Measurements from ENCODE around the gene RAB37.

RAB37 gene

DNA sequence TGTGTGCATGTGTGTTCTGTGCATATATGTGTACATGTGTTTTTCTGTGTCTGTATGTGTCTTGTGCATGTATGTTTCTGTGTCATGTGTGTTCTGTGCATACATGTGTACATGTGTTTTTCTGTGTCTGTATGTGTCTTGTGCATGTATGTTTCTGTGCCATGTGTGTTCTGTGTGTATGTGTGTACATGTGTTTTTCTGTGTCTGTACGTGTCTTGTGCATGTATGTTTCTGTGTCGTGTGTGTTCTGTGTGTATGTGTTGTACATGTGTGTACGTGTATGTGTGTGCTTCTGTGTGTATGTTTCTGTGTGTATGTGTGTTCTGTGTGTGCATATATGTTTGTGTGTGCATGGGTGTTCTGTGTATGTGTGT, 8.4 kb upstream of the RAB37 start:
- DNase-seq (ENCODE audit: low read depth): no peak

DNA sequence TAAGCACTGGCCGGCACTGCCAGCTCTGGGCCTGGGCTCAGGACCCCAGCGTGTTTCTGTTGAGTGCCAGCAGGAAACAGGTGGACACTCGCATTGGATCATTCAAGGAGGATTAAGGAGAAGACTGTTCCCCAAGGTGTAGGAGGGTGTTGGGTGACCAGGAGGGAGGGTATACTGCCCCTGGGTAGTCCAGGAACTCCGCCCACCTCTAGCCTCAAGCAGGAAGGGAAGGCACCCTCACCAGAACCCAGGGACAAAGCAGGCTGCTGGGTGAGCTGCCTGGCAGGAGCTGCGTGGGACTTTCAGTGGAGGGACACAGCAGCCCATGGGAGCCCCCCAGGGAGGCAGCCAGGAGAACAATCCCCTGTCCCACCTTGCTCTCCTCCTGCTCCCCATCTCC, 7.7 kb upstream of the RAB37 start:
- no peak for DNase-seq (ENCODE audit: low read depth)

DNA sequence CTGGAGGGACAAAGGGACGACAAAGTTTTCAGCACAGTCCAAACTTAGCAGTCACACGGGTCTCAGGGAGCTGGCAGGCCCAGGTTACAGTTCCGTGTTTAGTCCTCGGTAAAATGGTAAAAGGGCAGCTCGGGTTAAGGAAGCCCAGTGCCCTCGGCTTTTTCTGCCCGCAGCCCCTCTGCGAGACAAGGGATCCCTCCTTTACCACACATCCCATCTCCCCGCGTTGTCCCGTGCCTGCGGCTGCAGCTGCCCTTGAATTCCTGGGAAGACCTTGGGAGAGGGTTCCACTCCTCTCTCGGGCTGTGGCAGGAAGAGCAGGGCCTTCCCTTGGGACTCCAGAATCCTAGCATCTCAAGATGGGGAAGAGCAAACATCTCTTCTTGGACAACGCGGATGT, 7.2 kb upstream of the RAB37 start:
- DNase-seq (ENCODE audit: low read depth): no peak

DNA sequence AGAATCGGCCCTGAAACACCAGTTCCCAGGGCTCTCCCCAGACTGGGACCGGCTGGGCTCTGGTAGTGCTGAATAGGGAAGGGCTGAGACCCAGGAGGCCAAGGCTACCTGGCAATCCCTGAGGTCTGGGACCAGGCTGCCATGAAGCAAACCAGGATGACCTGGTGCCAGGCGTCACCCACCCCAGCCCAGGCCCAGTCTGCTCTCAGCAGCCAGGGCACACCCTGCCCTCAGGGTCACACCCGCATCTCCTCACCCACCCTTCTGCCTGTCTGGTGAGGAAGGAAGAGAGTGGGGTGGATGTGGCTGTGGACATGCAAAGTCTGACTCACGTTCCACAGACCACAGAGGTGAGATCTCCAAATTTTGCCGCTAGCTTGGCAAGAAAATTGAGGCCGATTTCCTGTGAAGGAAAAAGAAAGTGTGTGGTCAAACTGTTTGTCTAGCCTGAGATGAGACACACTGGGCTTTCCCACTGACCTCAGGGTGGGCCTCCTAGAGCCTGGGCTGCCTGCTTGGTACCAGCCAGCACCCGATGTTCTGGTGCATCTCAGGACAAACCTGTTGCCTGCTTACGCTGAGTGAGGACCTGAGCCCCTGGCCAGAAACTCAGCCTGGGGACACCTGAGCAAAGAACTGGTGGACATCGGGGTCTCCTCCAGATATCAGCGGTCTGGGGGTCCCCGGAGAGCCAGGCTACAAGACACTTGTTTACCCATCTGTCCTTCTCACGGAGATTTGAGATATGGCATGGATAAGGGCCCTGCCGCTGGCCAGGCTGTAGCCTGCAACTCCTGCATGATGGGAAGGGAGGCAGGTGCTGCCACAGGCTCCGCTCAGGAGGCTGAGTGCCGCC, 6.3 kb upstream of the RAB37 start:
- DNase-seq (ENCODE audit: low read depth): no peak

DNA sequence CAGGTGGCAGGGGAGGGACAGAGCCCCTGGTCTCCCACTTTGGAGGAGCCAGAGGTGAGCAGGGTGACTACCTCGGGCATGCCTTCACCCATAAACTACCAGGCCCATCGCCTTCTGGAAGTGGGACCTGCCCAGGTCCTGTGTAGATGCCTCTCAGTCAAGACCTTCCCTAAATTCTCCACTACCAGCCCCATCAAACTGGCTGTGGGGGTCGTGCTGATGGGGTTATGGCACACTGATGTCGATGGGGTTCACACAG, 5.8 kb upstream of the RAB37 start:
- DNase-seq (ENCODE audit: low read depth): no peak

DNA sequence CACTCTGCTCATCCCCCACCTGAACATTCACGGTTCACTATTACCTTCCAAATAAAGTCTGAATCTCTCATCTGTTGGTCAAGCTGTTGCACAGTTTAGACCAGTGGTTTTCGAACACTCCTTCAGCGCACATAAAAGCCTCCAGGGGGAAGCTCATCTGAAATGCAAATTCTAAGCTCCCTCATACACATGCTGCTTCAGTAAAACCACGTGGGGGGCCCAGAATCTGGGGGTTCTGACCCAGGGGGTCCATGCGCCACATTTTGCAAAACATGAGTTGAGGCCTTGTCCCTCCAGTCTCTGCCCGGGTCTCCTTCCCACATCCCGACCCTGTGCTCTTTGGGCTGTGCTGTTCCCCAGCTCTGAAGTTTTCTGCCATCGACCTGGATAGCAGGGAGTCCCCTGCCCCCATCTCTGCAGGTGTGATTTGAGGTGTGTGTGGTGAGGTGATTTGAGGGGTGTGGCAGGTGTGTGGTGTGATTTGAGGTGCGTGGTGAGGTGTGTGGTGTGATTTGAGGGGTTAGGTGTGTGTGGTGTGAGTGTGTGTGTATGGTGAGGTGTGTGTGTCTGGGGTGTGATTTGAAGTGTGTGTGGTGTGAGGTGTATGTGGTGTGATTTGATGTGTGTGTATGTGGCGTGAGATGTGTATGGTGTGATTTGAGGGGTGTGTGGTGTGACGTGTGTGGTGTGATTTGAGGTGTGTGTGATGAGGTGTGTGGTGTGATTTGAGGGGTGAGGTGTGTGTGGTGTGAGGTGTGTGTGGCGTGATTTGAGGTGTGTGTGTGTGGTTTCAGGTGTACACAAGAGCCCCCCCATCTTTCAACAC, 4.8 kb upstream of the RAB37 start:
- no peak for DNase-seq (ENCODE audit: low read depth)

DNA sequence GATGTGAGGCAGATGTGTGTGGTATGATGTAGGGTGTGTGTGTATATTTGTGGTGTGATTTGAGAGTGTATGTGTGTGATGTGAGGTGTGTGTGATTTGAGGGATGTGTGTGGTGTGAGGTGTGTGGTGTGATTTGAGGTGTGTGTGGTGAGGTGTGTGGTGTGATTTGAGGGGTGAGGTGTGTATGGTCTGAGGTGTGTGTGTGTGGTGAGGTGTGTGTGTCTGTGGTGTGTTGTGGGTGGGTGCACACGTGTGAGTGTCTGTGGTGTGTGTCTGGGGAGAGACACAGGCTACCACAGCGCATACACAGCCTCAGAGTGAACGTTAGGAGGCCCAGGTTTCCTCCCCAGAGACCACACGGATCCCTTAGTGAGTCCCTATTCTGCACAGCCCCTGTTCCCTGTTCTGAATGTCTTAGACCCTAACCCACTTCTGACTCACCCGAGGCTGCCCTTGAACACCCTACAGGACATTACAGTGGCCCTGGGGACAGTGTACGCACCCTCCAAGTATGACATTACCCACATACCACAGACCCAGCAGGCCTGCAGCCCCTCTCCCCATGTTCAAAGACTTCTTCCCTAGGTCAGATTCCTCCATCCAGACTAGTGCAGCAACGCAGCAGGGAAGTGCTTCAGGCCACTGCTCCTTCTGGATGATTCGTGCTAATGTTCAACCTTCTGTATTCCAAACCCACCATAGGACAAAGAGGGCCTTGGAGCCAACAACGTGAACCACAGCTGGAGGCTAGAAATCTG, 3.5 kb upstream of the RAB37 start:
- no peak for DNase-seq (ENCODE audit: low read depth)

DNA sequence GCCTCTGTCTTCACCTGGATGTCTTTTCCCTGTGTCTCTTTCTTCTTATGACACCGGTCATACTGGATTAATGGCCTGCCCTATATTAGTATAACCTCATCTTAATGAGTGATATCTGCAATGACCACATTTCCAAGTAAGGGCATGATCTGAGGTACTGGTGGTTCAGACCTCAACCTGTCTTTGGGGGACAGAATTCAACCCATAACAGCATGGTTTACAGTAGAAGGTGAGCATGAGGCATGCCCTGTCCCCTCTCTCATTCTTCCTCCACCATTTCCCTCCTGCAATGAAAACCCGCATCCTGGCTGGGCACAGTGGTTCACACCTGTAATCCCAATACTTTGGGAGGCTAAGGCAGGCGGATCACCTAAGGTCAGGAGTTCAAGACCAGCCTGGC, 2.8 kb upstream of the RAB37 start:
- no peak for DNase-seq (ENCODE audit: low read depth)

DNA sequence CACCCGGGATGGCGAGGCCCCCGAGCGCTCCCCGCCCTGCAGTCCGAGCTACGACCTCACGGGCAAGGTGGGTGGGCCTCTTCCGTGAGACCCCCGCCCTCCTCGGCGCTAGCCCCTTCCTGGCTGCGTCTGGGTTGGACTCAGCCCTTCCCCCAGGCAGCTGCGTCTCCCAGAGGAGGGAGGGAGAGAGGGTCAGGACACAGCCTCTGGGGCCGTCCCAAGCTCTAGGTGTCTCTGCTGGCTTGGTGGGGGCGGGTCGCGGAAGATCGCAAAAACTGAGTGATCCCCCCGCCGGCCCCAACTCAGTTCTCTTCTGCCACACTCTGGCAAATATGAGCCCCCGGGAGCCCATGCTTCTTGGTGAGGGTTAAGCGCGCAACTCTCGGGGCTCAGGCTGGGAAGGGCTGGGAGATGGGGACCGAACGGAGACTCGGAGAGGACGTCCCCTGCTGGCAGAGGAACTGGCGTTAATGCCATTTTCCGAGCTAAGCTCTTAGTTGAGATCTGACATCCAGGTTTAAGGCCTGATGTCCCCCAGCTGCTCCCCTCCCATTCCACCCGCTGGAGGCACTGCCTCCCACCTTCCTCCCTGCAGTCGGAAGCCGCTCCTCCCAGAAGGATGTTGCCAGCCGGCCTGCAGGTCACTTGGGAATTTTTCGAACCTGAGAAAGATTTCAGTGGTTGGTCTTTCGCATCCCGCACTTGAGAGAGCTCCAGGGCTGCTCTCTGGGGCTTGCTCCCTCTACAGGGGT, 419 bp downstream of the RAB37 start:
- DNase-seq (ENCODE audit: low read depth): no peak

DNA sequence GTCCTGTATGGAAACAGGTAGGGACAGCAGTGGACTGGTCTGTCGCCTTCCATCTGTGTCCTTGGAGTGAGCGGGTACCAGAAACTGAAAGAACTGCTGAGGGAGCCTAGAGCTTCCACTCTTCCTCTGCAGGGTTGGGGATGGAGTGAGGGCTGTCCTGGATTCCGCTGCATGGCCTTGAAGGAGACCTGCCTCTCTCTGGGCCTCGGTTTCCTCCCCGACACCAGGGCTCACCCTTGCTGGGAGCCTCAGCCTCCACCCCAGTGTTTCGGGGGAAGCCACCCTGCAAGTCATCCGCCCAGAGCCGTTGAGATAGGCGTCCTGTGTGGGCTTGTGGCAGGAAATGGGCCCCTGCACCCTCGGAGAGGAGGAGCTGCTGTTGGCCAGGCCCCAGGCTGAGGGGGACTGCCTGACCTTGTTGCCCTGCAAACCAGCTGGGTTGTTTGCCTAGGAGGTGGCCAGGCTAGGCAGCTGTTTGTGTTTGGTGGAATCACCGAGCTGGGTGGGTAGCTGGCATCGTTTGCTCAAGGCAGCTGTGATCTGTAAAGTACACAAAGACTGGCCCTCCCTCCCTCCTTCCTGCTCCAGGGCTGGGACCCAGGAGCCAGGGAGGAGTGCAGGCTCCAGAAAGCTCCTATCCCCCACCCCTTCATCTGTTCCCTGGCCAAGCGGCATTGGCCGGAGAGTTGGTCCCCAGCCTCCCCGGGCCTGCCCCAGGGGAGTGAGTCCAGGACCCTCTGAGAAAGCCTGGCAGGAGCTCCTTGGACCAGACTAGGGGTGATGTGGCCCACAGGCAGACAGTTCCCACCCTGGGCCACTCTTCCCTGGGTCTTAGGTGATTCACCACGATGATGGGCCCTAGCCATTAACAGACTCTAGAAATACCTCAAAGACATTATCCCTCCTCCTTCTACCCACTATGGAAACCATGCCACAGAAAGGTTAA, 1.3 kb downstream of the RAB37 start:
- DNase-seq (ENCODE audit: low read depth): no peak

DNA sequence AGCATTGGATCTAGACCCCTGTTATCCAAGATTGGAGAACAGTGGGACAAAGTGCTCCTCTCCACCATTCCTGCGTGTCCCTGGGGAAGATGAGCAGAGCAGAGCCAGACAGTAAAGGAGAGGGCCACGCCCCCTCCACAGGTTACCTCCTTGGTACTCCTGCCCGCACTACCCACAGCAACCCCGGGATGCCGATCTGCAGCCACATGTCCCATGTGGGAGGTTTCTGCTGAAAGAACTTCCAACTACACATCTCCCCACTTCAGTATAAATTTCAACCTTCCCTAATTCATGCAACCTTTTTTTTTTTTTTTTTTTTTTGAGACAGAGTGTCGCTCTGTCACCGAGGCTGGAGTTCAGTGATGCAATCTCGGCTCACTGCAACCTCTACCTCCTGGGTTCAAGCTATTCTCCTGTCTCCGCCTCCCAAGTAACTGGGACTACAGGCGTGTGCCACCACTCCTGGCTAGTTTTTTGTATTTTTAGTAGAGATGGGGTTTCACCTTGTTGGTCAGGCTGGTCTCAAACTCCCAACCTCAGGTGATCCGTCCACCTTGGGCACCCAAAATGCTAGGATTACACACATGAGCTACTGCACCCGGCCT, 2.3 kb downstream of the RAB37 start:
- no peak for DNase-seq (ENCODE audit: low read depth)

DNA sequence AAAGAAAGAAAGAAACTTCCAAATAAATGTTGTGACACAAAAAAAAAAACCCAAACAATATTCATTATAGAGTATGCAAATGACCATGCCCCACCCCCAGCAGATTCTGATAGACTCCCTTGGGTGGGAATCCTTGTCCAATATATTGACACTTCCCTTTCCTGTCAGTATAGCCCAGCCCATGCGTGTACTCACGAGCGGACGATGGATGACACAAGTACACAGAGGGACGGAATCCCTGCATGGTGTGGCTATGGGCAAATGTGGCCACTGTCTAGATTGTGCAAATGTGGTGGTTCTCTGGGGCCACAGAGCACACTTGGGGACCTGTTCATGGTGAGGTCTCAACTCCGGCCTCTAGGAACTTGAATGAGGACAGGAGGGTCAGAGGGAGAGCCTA, 3.1 kb downstream of the RAB37 start:
- no peak for DNase-seq (ENCODE audit: low read depth)

DNA sequence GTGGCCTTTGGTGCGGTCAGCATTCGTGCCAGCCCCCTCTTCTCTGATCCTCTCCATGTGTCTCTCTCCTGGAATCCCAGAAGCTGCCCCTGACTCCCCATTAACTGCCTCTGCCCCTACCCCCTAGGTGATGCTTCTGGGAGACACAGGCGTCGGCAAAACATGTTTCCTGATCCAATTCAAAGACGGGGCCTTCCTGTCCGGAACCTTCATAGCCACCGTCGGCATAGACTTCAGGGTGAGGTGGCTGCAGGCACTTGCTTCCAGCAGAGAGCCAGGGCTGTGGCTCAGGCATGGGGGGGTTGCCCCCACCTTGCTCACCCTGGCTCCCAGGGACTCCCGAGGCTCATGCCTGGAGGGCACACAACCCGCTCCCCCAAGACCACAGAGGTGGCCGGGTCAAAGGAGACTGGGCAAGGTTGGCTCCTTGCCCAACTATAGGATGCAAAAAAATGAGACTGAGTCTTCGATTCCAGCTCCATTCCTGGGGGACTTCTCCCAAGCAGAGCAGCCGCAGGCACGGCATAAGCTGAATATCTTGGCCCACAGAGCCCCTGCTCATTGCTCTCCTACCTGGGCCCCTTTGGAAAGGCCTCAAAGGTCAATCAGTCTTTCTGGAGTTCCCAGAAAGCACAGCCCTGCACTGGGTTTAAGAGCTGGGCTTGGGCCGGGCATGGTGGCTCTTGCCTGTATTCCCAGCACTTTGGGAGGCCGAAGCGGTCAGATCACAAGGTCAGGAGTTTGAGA, 3.8 kb downstream of the RAB37 start:
- DNase-seq (ENCODE audit: low read depth): no peak

DNA sequence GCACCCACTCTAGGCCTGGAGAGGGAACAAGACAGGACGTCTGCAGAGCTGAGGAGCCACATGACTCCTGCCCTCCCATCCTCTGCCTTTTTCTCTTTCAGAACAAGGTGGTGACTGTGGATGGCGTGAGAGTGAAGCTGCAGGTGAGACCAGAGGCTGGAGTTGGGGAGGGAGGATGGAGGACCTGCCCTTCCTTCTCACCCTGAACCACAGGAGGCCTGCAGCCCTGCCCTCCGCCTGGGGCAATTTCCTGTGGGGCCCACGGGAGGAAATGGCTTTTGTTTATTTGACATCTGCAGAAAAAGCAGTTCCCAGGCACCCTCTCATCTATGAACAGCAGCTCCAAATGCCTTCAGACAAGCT, 5.1 kb downstream of the RAB37 start:
- no peak for DNase-seq (ENCODE audit: low read depth)

DNA sequence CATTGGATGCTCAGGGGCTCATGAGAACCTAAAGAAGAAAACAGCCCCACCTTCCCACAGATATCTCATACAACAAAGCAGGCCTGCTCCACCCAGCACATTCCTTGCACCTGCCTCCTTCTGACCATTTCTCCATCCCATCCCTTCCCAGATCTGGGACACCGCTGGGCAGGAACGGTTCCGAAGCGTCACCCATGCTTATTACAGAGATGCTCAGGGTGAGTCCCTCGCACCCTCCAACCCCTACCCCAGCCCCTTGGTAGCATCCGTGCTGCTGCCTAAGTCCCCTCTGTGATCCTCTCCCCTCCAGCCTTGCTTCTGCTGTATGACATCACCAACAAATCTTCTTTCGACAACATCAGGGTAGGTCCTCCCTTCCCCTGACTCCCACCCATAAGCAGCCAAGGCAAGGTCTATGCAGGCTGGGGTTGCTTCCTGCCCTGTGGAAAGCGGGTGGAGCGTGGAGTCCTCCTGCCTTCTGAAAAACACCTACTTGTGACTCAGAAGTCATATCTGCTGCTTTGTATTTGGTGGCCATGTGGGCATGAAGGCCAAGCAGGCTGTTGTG, 6.0 kb downstream of the RAB37 start:
- no peak for DNase-seq (ENCODE audit: low read depth)

DNA sequence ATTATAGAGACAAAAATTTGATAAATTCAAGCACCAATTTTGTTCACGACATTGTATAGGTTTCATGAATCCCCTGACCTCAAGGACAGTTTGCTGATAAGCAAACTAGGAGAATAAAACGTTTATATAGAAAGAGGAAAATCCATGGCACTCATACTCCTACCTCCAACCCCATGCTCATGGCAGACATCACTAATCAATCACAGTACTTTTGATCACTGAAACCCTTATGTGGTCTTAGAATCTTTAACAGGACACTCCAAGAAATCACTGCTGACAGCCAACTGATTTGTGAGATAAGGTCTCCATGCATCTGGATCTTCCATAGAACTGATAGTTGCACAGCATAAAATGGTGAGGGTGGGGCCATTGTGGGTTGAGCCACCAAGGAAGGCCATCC, 6.7 kb downstream of the RAB37 start:
- no peak for DNase-seq (ENCODE audit: low read depth)

DNA sequence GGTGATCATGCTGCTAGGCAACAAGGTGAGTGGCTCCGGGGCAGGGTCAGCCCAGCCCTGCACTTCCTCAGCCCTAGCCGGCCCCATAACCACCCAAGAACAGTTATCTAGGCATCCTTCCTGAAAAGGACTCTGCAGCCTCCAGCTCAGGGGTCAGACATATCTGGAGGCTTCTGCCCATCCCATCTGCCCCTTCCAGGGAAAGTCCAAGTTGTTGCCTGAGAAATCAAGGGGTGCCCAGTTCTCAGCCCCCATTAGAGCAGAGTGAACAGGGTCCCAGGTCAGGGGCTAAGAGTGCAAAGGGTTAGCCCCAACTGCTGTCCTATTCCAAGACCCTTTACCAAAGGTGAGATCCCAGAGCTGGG, 7.3 kb downstream of the RAB37 start:
- DNase-seq (ENCODE audit: low read depth): no peak

DNA sequence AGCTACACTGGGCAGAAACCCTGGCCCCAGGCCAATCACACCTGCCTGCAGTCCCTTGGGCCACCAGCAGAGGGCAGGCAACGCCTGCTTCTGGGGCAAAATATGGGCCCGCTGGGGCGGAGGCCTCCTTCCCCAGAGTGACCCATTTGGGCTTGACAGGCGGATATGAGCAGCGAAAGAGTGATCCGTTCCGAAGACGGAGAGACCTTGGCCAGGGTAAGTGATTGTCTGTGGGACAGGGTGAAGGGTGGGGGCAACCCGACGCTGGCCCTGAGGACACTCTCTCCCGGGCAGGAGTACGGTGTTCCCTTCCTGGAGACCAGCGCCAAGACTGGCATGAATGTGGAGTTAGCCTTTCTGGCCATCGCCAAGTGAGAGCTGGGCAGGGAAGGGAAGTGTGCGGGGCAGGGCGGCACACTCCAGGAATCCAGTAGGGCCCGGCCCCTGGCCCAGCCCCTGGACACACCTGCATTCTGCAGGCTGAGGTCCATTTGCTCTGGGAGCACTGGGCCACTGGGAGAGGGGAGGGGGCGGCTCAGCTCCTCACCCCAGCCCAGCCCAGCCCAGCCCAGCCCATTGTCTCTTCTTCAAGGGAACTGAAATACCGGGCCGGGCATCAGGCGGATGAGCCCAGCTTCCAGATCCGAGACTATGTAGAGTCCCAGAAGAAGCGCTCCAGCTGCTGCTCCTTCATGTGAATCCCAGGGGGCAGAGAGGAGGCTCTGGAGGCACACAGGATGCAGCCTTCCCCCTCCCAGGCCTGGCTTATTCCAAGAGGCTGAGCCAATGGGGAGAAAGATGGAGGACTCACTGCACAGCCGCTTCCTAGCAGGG, 7.9 kb downstream of the RAB37 start:
- no peak for DNase-seq (ENCODE audit: low read depth)

Measured in non-pigmented ciliary epithelial cell (primary cell).